Breast epithelium (tissue), 3 donors: ENCODE data around the gene TMPRSS15.

Experiments
- CTCF ChIP-seq, 3 donors: fragments of 450-650 bp; IDR thresholded peaks; one replicate each; pipeline ENCODE4 v1.5.1; 2016 to 2017; ENCODE audit warnings: antibody characterized with exemption in 3 of 3, mild to moderate bottlenecking in 3 of 3, moderate library complexity in 3 of 3
- POLR2A ChIP-seq: fragments of 450-650 bp; IDR thresholded peaks from one replicate; pipeline ENCODE4 v1.6.1; 2016; ENCODE audit warnings: antibody characterized with exemption, mild to moderate bottlenecking, moderate library complexity

- TF ChIP-seq CTCF (IDR thresholded peaks at IDR 0.05) (no peak), POLR2A (no peak)
Measured at GRCh38 chr21:18350216-18350615, 53.4 kb downstream of the TMPRSS15 start.
